ENCODE data around the gene LSM4. TPM values are rescaled to one million over a fixed set of nuclear protein-coding genes. Genes with fewer than 3 reads are reported as not detected.

LSM4 gene
- total and polyA plus RNA-seq, 2 donors from 2014 or later: 87.7 to 245 TPM

DNA sequence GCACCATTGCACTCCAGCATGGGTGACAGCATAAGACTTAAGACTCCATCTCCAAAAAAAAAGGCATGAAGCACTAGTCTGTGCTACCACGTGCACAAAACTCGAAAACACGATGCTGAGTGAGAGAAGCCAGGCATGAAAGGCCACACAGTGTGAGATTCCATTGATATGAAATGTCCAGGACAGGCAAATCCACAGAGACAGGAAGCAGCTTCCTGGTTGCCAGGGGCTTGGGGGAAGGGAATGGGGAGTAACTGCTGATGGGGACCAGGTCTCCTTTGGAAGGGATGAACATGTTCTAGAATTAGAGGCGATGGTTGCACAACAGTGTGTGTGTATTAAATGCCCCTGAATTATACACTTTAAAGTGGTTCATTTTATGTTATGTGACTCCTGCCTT lies 25.6 kb downstream of the LSM4 start:
- H3K27ac ChIP-seq (ENCODE audit: low read depth in 2 of 2, low read length in 2 of 2): no peak overlapping the region
- no peaks in the 10 kb centered on the region for H3K36me3 ChIP-seq (ENCODE audit: control insufficient read depth in 2 of 3, insufficient read depth in 3 of 3, low read length in 3 of 3)
- FAIRE-seq: no peak
- H3K9me3 ChIP-seq (ENCODE audit: control insufficient read depth in 2 of 3, insufficient read depth in 1 of 3, low read length in 3 of 3): no peaks in the 10 kb centered on the region
- intact Hi-C loops (cut with DNase I): no loop called here
- DNase-seq: peak in 1 of 5 donors; percentile 56
- no peak overlapping the region for H3K4me3 ChIP-seq (ENCODE audit: low read length in 3 of 3)
- H3K27me3 ChIP-seq (ENCODE audit: control insufficient read depth, insufficient read depth, low read length): no peaks in the 10 kb centered on the region
- TF ChIP-seq, protein P1, sequence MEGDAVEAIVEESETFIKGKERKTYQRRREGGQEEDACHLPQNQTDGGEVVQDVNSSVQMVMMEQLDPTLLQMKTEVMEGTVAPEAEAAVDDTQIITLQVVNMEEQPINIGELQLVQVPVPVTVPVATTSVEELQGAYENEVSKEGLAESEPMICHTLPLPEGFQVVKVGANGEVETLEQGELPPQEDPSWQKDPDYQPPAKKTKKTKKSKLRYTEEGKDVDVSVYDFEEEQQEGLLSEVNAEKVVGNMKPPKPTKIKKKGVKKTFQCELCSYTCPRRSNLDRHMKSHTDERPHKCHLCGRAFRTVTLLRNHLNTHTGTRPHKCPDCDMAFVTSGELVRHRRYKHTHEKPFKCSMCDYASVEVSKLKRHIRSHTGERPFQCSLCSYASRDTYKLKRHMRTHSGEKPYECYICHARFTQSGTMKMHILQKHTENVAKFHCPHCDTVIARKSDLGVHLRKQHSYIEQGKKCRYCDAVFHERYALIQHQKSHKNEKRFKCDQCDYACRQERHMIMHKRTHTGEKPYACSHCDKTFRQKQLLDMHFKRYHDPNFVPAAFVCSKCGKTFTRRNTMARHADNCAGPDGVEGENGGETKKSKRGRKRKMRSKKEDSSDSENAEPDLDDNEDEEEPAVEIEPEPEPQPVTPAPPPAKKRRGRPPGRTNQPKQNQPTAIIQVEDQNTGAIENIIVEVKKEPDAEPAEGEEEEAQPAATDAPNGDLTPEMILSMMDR (IDR thresholded peaks at IDR 0.05; ENCODE audit: borderline replicate concordance, extremely low read depth, insufficient read depth): no peak
- H3K9ac ChIP-seq (ENCODE audit: low read length in 3 of 3): no peak overlapping the region
- H3K4me1 ChIP-seq (ENCODE audit: control insufficient read depth in 2 of 3, insufficient read depth in 2 of 3, low read depth in 1 of 3, low read length in 3 of 3): peaks cover 0 to 13% (median 9%) of the 10 kb centered on the region in 3 donors

DNA sequence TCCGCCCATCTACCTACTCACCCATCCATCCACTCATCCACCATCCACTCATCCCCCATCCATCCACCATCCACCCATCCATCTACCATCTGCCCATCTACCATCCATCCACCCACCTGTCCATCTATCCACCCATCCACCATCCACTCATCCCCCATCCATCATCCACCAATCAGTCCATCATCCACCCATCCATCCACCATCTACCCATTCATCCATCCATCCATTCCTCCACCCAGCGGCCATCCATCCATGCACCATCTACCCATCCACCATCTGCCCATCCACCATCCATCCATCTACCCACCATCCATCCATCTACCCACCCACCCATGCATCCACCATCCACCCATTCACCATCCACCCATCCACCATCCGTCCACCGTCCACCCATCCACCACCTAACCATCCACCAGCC lies 27.8 kb downstream of the LSM4 start:
- no peak overlapping the region for H3K4me3 ChIP-seq (ENCODE audit: low read length in 3 of 3)
- intact Hi-C loops (cut with DNase I): no loop called here
- no peaks in the 10 kb centered on the region for H3K27me3 ChIP-seq (ENCODE audit: control insufficient read depth, insufficient read depth, low read length)
- H3K9ac ChIP-seq (ENCODE audit: low read length in 3 of 3): no peak overlapping the region
- FAIRE-seq (no peak), DNase-seq (peak in 1 of 5 donors; percentile 38)
- no peak overlapping the region for H3K27ac ChIP-seq (ENCODE audit: low read depth in 2 of 2, low read length in 2 of 2)
- no peaks in the 10 kb centered on the region for H3K9me3 ChIP-seq (ENCODE audit: control insufficient read depth in 2 of 3, insufficient read depth in 1 of 3, low read length in 3 of 3)
- peaks cover 0 to 9% (median 8%) of the 10 kb centered on the region in 3 donors for H3K4me1 ChIP-seq (ENCODE audit: control insufficient read depth in 2 of 3, insufficient read depth in 2 of 3, low read depth in 1 of 3, low read length in 3 of 3)
- TF ChIP-seq, protein P1 (IDR thresholded peaks at IDR 0.05; ENCODE audit: borderline replicate concordance, extremely low read depth, insufficient read depth): no peak
- no peaks in the 10 kb centered on the region for H3K36me3 ChIP-seq (ENCODE audit: control insufficient read depth in 2 of 3, insufficient read depth in 3 of 3, low read length in 3 of 3)

DNA sequence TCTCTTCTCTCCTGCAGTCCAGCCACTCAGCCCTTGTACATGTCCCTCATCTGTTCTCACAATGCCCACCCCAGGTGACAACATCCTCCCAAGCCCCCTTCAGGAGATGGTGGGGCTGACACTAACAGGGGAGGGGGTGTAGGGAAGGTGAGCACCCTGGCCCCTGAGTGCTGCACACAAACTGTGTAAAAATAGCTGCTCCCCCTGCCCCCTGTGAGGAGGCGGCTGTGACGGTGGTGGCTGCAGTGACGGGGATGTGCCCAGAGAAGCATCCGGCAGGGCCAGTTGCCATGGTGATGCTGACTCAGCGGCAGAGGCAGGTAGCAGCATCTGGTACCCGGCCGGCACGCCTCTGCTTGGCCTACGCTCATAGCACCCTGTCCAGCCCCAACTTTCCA lies 28.4 kb downstream of the LSM4 start:
- DNase-seq: peak in 3 of 5 donors; percentile 47 to 91 (median 82)
- intact Hi-C loops (cut with DNase I): no loop called here
- TF ChIP-seq, protein P1 (IDR thresholded peaks at IDR 0.05; ENCODE audit: borderline replicate concordance, extremely low read depth, insufficient read depth): no peak
- Histone ChIP-seq H3K9ac (ENCODE audit: low read length in 3 of 3) (no peak overlapping the region), H3K36me3 (ENCODE audit: control insufficient read depth in 2 of 3, insufficient read depth in 3 of 3, low read length in 3 of 3) (no peaks in the 10 kb centered on the region), H3K27ac (ENCODE audit: low read depth in 2 of 2, low read length in 2 of 2) (peak overlapping the region in 1 of 2 donors; percentile 17), H3K27me3 (ENCODE audit: control insufficient read depth, insufficient read depth, low read length) (no peaks in the 10 kb centered on the region), H3K4me1 (ENCODE audit: control insufficient read depth in 2 of 3, insufficient read depth in 2 of 3, low read depth in 1 of 3, low read length in 3 of 3) (peaks cover 0 to 9% (median 8%) of the 10 kb centered on the region in 3 donors), H3K9me3 (ENCODE audit: control insufficient read depth in 2 of 3, insufficient read depth in 1 of 3, low read length in 3 of 3) (no peaks in the 10 kb centered on the region), H3K4me3 (ENCODE audit: low read length in 3 of 3) (no peak overlapping the region)
- FAIRE-seq: no peak

Measured in kidney (tissue), 14 donors.